Measurements from ENCODE around the gene RGS17.

DNA sequence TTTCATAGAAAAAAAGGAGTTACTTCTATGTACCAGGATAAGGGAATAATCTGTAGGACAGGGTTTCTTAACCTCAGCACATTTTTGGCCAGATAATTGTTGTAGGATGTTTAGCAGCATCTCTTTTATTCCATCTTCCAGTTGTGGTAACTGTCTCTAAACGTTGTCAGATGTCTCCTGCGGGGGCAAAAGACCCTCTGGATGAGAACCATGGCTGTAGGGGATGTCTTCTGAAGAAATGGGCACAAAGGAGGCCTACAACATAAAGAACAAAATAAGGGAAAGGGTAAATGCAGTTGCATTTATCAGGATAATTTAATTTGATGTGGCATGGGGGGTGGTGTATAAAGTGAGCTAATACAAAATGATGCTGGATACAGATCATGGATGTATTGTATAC lies 144.1 kb downstream of the RGS17 start:
- no peak for TF ChIP-seq POLR2A (IDR thresholded peaks at IDR 0.05)
- TF ChIP-seq, protein P1, sequence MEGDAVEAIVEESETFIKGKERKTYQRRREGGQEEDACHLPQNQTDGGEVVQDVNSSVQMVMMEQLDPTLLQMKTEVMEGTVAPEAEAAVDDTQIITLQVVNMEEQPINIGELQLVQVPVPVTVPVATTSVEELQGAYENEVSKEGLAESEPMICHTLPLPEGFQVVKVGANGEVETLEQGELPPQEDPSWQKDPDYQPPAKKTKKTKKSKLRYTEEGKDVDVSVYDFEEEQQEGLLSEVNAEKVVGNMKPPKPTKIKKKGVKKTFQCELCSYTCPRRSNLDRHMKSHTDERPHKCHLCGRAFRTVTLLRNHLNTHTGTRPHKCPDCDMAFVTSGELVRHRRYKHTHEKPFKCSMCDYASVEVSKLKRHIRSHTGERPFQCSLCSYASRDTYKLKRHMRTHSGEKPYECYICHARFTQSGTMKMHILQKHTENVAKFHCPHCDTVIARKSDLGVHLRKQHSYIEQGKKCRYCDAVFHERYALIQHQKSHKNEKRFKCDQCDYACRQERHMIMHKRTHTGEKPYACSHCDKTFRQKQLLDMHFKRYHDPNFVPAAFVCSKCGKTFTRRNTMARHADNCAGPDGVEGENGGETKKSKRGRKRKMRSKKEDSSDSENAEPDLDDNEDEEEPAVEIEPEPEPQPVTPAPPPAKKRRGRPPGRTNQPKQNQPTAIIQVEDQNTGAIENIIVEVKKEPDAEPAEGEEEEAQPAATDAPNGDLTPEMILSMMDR (IDR thresholded peaks at IDR 0.05) = no peak

All from transverse colon (tissue), 3 donors.